Loucy (cell line): Measurements from ENCODE around the gene PABPC1L.

Experiments used
- CTCF ChIP-seq: fragments of 200-600 bp; sonication (generic); conservative IDR thresholded peaks from 2 replicates; pipeline ENCODE4 v1.5.1; 2014; ENCODE audit warnings: mild to moderate bottlenecking, antibody characterized with exemption, low read length
- EZH2phosphoT487 ChIP-seq: fragments of 200-600 bp; IDR thresholded peaks from 2 replicates; pipeline ENCODE4 v1.6.1; 2018; ENCODE audit warnings: antibody characterized with exemption, mild to moderate bottlenecking, moderate library complexity, borderline replicate concordance

GRCh38 chr20:44886266-44886651 is 23.6 kb upstream of the PABPC1L start:
- TF ChIP-seq CTCF (no peak), EZH2phosphoT487 (no peak)
